Endodermal cell (in vitro differentiated cells): ENCODE measurements around the gene ATP2B1. TPM values are rescaled to one million over a fixed set of nuclear protein-coding genes. Genes with fewer than 3 reads are reported as not detected.
"Not testable (repeated sequence)": the region's sequence is repeated elsewhere in the genome, so short reads cannot be mapped to it uniquely, and the experiment has no call there.

ENCODE experiments used
- DNase-seq: peaks from one replicate; pipeline ENCODE4 v3.0.0-alpha.2; 2017
- H3K27ac ChIP-seq: 2 replicates; pipeline ENCODE4 v1.5.1; 2013; ENCODE audit warnings: mild to moderate bottlenecking, low read depth, low read length, moderate library complexity
- H3K27me3 ChIP-seq: 2 replicates; pipeline ENCODE4 v1.6.1; 2013; ENCODE audit warnings: mild to moderate bottlenecking, low read length, moderate library complexity; ENCODE audit not compliant: insufficient read depth, control insufficient read depth, poor library complexity, severe bottlenecking
- H3K36me3 ChIP-seq: 2 replicates; pipeline ENCODE4 v1.7.0; 2013; ENCODE audit warnings: mild to moderate bottlenecking, low read length, moderate library complexity; ENCODE audit not compliant: control insufficient read depth, insufficient read depth
- H3K4me1 ChIP-seq: one replicate; pipeline ENCODE4 v1.7.0; 2013; ENCODE audit warnings: low read length; ENCODE audit not compliant: control insufficient read depth, insufficient read depth
- H3K4me3 ChIP-seq: 2 replicates; pipeline ENCODE4 v1.5.1; 2013; ENCODE audit warnings: mild to moderate bottlenecking, low read length, moderate library complexity
- H3K9ac ChIP-seq: 2 replicates; pipeline ENCODE4 v1.6.1; 2013; ENCODE audit warnings: mild to moderate bottlenecking, low read length, moderate library complexity; ENCODE audit not compliant: poor library complexity, severe bottlenecking; ENCODE audit errors: extremely low read depth
- H3K9me3 ChIP-seq: 2 replicates; pipeline ENCODE4 v1.6.1; 2013; ENCODE audit warnings: mild to moderate bottlenecking, low read length, moderate library complexity; ENCODE audit not compliant: control insufficient read depth
- H3K27ac Mint-ChIP-seq: 2 replicates; pipeline ENCODE4 v1.8.0; 2020; ENCODE audit warnings: mixed read lengths
- H3K27me3 Mint-ChIP-seq: 2 replicates; pipeline ENCODE4 v1.8.0; 2021; ENCODE audit warnings: mild to moderate bottlenecking, mixed read lengths; ENCODE audit not compliant: insufficient read depth
- H3K36me3 Mint-ChIP-seq: 2 replicates; pipeline ENCODE4 v1.8.0; 2020; ENCODE audit warnings: low read depth, mixed read lengths
- H3K4me1 Mint-ChIP-seq: 2 replicates; pipeline ENCODE4 v1.8.0; 2020; ENCODE audit warnings: mixed read lengths
- H3K4me3 Mint-ChIP-seq: 2 replicates; pipeline ENCODE4 v1.8.0; 2020; ENCODE audit warnings: mild to moderate bottlenecking, moderate library complexity, mixed read lengths
- H3K9me3 Mint-ChIP-seq: 2 replicates; pipeline ENCODE4 v1.8.0; 2020; ENCODE audit warnings: mild to moderate bottlenecking, mixed read lengths
- WGBS, 2 experiments: methylation state at CpG; one replicate each; pipeline versions ENCODE4 v1.1.5 to v1.1.7; 2013; ENCODE audit warnings: missing lambda C conversion rate in 2 of 2, mixed read lengths in 1 of 2; ENCODE audit not compliant: insufficient coverage in 1 of 2, insufficient read length in 1 of 2; 5-methylcytosine and 5-hydroxymethylcytosine counted together
- total RNA-seq, 2 donors: library from RNA; stranded (reverse); fragmentation: NEBNext Ultra II Directional in 1 of 2; extraction: Animal tissue kit (Norgen Biotek cat#: 25700) in 1 of 2; gene quantifications; 2 replicates in 1 of 2; 3 replicates in 1 of 2; pipeline ENCODE4 v1.2.1, GENCODE V29; 2021
- TF ChIP-seq, protein P1 (sequence below): fragments of 200-600 bp; sonication (generic); conservative IDR thresholded peaks from 2 replicates; pipeline ENCODE4 v1.5.0; 2021; ENCODE audit warnings: antibody characterized with exemption, mild to moderate bottlenecking

Gene ATP2B1
- total RNA-seq, 2 donors from 2014 or later = 66.7 to 81.9 TPM

DNA sequence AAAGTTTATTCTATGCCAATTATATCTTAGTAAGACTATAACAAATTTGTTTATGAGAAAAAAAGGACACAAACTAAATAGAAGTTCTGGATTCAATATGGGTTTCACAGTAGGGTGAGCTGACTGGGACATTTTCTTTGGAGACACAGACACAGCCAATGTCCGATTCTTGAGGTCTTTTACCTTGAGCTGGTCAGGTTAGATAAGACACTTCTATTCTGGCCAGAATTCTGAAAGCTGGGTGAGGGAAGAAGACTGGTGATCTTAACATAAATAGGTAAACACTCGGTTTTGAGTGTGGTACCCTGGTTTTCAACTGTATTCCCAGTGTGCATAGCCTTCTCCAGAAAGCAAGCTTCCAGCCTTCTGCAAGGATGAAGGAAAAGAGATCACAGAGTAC is 10.0 kb downstream of the ATP2B1 start:
- no peaks in the 10 kb centered on the region for H3K4me1 ChIP-seq
- Mint-ChIP-seq H3K27ac (no peak overlapping the region), H3K4me1 (peaks cover 11% of the 10 kb centered on the region), H3K9me3 (no peaks in the 10 kb centered on the region), H3K36me3 (no peaks in the 10 kb centered on the region), H3K27me3 (no peaks in the 10 kb centered on the region), H3K4me3 (no peak overlapping the region)
- H3K27me3 ChIP-seq = no peaks in the 10 kb centered on the region
- 94% methylated on average over 2 of the region's 2 CpGs; no CpG with 5 or more reads in 1 of the 2 experiments for WGBS, 2 experiments
- DNase-seq = no peak
- no peak overlapping the region for H3K4me3 ChIP-seq
- H3K9ac ChIP-seq = no peak overlapping the region
- no peak overlapping the region for H3K27ac ChIP-seq
- no peaks in the 10 kb centered on the region for H3K36me3 ChIP-seq
- no peaks in the 10 kb centered on the region for H3K9me3 ChIP-seq
- TF ChIP-seq, protein P1, sequence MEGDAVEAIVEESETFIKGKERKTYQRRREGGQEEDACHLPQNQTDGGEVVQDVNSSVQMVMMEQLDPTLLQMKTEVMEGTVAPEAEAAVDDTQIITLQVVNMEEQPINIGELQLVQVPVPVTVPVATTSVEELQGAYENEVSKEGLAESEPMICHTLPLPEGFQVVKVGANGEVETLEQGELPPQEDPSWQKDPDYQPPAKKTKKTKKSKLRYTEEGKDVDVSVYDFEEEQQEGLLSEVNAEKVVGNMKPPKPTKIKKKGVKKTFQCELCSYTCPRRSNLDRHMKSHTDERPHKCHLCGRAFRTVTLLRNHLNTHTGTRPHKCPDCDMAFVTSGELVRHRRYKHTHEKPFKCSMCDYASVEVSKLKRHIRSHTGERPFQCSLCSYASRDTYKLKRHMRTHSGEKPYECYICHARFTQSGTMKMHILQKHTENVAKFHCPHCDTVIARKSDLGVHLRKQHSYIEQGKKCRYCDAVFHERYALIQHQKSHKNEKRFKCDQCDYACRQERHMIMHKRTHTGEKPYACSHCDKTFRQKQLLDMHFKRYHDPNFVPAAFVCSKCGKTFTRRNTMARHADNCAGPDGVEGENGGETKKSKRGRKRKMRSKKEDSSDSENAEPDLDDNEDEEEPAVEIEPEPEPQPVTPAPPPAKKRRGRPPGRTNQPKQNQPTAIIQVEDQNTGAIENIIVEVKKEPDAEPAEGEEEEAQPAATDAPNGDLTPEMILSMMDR = no peak

DNA sequence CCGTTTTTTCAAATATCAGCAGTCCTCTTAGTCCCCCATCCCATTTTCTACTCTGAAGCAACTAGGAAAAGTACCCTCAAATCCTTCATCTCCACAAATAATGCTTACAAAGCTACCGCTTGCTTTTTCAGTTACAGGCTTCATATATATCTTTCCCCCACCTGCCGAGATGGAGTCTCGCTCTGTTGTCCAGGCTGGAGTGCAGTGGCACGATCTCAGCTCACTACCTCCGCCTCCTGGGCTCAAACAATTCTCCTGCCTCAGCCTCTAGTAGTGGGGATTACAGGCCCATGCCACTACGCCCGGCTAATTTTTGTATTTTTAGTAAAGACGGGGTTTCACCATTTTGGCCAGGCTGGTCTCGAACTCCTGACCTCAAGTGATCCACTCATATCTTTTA is 10.9 kb downstream of the ATP2B1 start:
- H3K27ac Mint-ChIP-seq, H3K9me3 ChIP-seq, H3K9me3 Mint-ChIP-seq, H3K4me1 Mint-ChIP-seq, H3K27ac ChIP-seq, H3K36me3 ChIP-seq, H3K27me3 ChIP-seq, H3K9ac ChIP-seq, H3K4me1 ChIP-seq, H3K27me3 Mint-ChIP-seq, H3K4me3 ChIP-seq, H3K4me3 Mint-ChIP-seq, H3K36me3 Mint-ChIP-seq: not testable (repeated sequence)
- TF ChIP-seq, protein P1 = peak; percentile 39
- peak; percentile 53 for DNase-seq
- 89 to 90% methylated on average over 6 to 10 of the region's 10 CpGs for WGBS, 2 experiments

DNA sequence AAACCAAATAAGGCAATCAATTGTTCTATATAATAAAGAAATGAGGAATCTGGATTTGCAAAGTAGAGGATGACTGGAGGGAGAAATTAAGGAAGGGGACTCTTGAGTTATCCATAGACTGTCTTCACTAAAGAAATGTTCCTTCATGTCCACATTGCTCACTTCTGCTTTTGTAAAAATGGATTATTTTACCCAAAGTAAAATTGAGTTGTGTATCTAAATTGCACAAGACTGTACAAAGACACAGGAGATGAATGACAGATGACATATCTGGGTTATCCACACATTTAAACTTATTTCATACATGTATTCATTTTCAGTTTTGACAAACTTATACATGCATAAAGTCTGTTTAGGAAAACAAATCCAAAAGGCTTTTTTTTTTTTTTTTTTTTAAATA is 11.3 kb downstream of the ATP2B1 start:
- Histone ChIP-seq H3K4me3 (no peak overlapping the region), H3K9ac (no peak overlapping the region), H3K4me1 (no peaks in the 10 kb centered on the region), H3K27me3 (no peaks in the 10 kb centered on the region), H3K36me3 (no peaks in the 10 kb centered on the region), H3K27ac (no peak overlapping the region), H3K9me3 (no peaks in the 10 kb centered on the region)
- Mint-ChIP-seq H3K27me3 (no peaks in the 10 kb centered on the region), H3K4me1 (peaks cover 8% of the 10 kb centered on the region), H3K4me3 (no peak overlapping the region), H3K27ac (no peak overlapping the region), H3K9me3 (no peaks in the 10 kb centered on the region), H3K36me3 (no peaks in the 10 kb centered on the region)
- no peak for DNase-seq
- TF ChIP-seq, protein P1 = no peak
